ENCODE measurements around the gene GUCY1A1. TPM values are rescaled to one million over a fixed set of nuclear protein-coding genes. Genes with fewer than 3 reads are reported as not detected.
A peak's percentile ranks its signal among the peaks of the same experiment; 100 is the strongest.

GUCY1A1 gene
- total and polyA plus RNA-seq, 2 experiments from 2014 or later = not detected

- Histone ChIP-seq H4K20me1 (ENCODE audit: insufficient read depth) (no peaks in the 10 kb centered on the region), H3K9me3 (ENCODE audit: low read depth) (no peaks in the 10 kb centered on the region), H3K9me2 (ENCODE audit: insufficient read depth) (no peaks in the 10 kb centered on the region), H3K36me3 (ENCODE audit: low read depth) (no peaks in the 10 kb centered on the region), H3K79me2 (ENCODE audit: insufficient read depth) (no peaks in the 10 kb centered on the region), H3K9ac (no peak overlapping the region), H3K27me3 (replicated peaks; ENCODE audit: insufficient read depth) (no peaks in the 10 kb centered on the region), H3K4me1 (ENCODE audit: insufficient read depth) (0 out of 2 replicates have a peak, but pooled peaks cover 6% of the 10 kb centered on the region), H3K4me3 (no peak overlapping the region), H3K4me2 (ENCODE audit: unreplicated experiment) (no peak overlapping the region), H3K27ac (no peak overlapping the region), H2AFZ (no peak overlapping the region), H3F3A (ENCODE audit: insufficient read depth) (peaks cover 9% of the 10 kb centered on the region; the same call in 1 of the 2 replicates)
- WGBS, 2 experiments (ENCODE audit: low coverage in 1 of 2, low lambda C conversion rate in 2 of 2, missing lambda C conversion rate in 2 of 2) = 68 to 71% methylated on average over 5 of the region's 5 CpGs
- TF ChIP-seq EZH2phosphoT487 (IDR thresholded peaks at IDR 0.05; ENCODE audit: insufficient read depth, low read depth) (no peak), EZH2 (IDR thresholded peaks at IDR 0.05; ENCODE audit: insufficient read depth, poor library complexity, severe bottlenecking) (no peak)
- in situ Hi-C loops (cut with MboI) = no loop called here
- no peak for DNase-seq
These were observed 82.4 kb downstream of the GUCY1A1 start for GRCh38 chr4:155749041-155749440.

GRCh38 chr4:155751569-155751968 is 84.9 kb downstream of the GUCY1A1 start:
- no peaks in the 10 kb centered on the region for H3K9me2 ChIP-seq (ENCODE audit: insufficient read depth)
- no peaks in the 10 kb centered on the region for H3F3A ChIP-seq (ENCODE audit: insufficient read depth)
- H3K9ac ChIP-seq = no peak overlapping the region
- no peak overlapping the region for H3K4me2 ChIP-seq (ENCODE audit: unreplicated experiment)
- H3K27ac ChIP-seq = no peak overlapping the region
- no peak overlapping the region for H3K4me3 ChIP-seq
- no peak overlapping the region for H2AFZ ChIP-seq
- no peaks in the 10 kb centered on the region for H3K79me2 ChIP-seq (ENCODE audit: insufficient read depth)
- H3K9me3 ChIP-seq (ENCODE audit: low read depth) = no peaks in the 10 kb centered on the region
- no peaks in the 10 kb centered on the region for H3K36me3 ChIP-seq (ENCODE audit: low read depth)
- 68 to 71% methylated on average over 5 of the region's 5 CpGs for WGBS, 2 experiments (ENCODE audit: low coverage in 1 of 2, low lambda C conversion rate in 2 of 2, missing lambda C conversion rate in 2 of 2)
- in situ Hi-C loops (cut with MboI) = loop anchor here (25.0 kb wide), 1 partner anchor 111 kb away; the partner anchor contains the start of gene ASIC5
- no peak for DNase-seq
- H4K20me1 ChIP-seq (ENCODE audit: insufficient read depth) = no peaks in the 10 kb centered on the region
- H3K27me3 ChIP-seq (replicated peaks; ENCODE audit: insufficient read depth) = no peaks in the 10 kb centered on the region
- H3K4me1 ChIP-seq (ENCODE audit: insufficient read depth) = no peaks in the 10 kb centered on the region
- TF ChIP-seq EZH2 (IDR thresholded peaks at IDR 0.05; ENCODE audit: insufficient read depth, poor library complexity, severe bottlenecking) = no peak
- TF ChIP-seq EZH2phosphoT487 (IDR thresholded peaks at IDR 0.05; ENCODE audit: insufficient read depth, low read depth) = no peak

GRCh38 chr4:155757745-155758265 is 91.2 kb downstream of the GUCY1A1 start:
- no peak overlapping the region for H3K9ac ChIP-seq
- in situ Hi-C loops (cut with MboI) = loop anchor here (25.0 kb wide), 1 partner anchor 104 kb away; the partner anchor contains the start of gene ASIC5

GRCh38 chr4:155758481-155759371 is 92.1 kb downstream of the GUCY1A1 start, which contains the start of gene GUCY1B1:
Gene GUCY1B1, plus strand, starts transcription at chr4:155759021. Its CDS starts 120 bp downstream, at chr4:155759141.
- Histone ChIP-seq H4K20me1 (ENCODE audit: insufficient read depth) (no peaks in the 10 kb centered on the region), H3K4me1 (ENCODE audit: insufficient read depth) (no peaks in the 10 kb centered on the region), H3K4me3 (peak within 1 kb of the TSS; percentile 74), H3F3A (ENCODE audit: insufficient read depth) (no peaks in the 10 kb centered on the region), H3K9me2 (ENCODE audit: insufficient read depth) (no peaks in the 10 kb centered on the region), H3K4me2 (ENCODE audit: unreplicated experiment) (peak within 1 kb of the TSS; percentile 71), H3K79me2 (ENCODE audit: insufficient read depth) (no peaks in the 10 kb centered on the region), H3K27ac (no peak within 1 kb of the TSS), H3K27me3 (replicated peaks; ENCODE audit: insufficient read depth) (no peaks in the 10 kb centered on the region), H3K9me3 (ENCODE audit: low read depth) (no peaks in the 10 kb centered on the region), H3K9ac (peak within 1 kb of the TSS; percentile 42), H2AFZ (peak within 1 kb of the TSS; percentile 83), H3K36me3 (ENCODE audit: low read depth) (no peaks in the 10 kb centered on the region)
- 14 to 15% methylated on average over 50 to 51 of the region's 51 CpGs for WGBS, 2 experiments (ENCODE audit: low coverage in 1 of 2, low lambda C conversion rate in 2 of 2, missing lambda C conversion rate in 2 of 2)
- no peak for TF ChIP-seq EZH2 (IDR thresholded peaks at IDR 0.05; ENCODE audit: insufficient read depth, poor library complexity, severe bottlenecking)
- TF ChIP-seq EZH2phosphoT487 (IDR thresholded peaks at IDR 0.05; ENCODE audit: insufficient read depth, low read depth) = no peak
- in situ Hi-C loops (cut with MboI) = loop anchor here (25.0 kb wide), 1 partner anchor 104 kb away; the partner anchor contains the start of gene ASIC5
- peak; percentile 91 for DNase-seq

More at GRCh38 chr4:155757745-155758265, 91.2 kb downstream of the GUCY1A1 start:
- no peak overlapping the region for H3K27ac ChIP-seq
- no peak overlapping the region for H2AFZ ChIP-seq
- H3K9me3 ChIP-seq (ENCODE audit: low read depth) = no peaks in the 10 kb centered on the region
- H3K9me2 ChIP-seq (ENCODE audit: insufficient read depth) = no peaks in the 10 kb centered on the region
- 89 to 94% methylated on average over 1 of the region's 1 CpG for WGBS, 2 experiments (ENCODE audit: low coverage in 1 of 2, low lambda C conversion rate in 2 of 2, missing lambda C conversion rate in 2 of 2)
- no peak for DNase-seq
- TF ChIP-seq EZH2phosphoT487 (IDR thresholded peaks at IDR 0.05; ENCODE audit: insufficient read depth, low read depth) (no peak), EZH2 (IDR thresholded peaks at IDR 0.05; ENCODE audit: insufficient read depth, poor library complexity, severe bottlenecking) (no peak)
- H3K4me1 ChIP-seq (ENCODE audit: insufficient read depth) = no peaks in the 10 kb centered on the region
- H3F3A ChIP-seq (ENCODE audit: insufficient read depth) = no peaks in the 10 kb centered on the region
- H3K79me2 ChIP-seq (ENCODE audit: insufficient read depth) = no peaks in the 10 kb centered on the region
- no peaks in the 10 kb centered on the region for H3K27me3 ChIP-seq (replicated peaks; ENCODE audit: insufficient read depth)
- no peak overlapping the region for H3K4me2 ChIP-seq (ENCODE audit: unreplicated experiment)
- no peaks in the 10 kb centered on the region for H3K36me3 ChIP-seq (ENCODE audit: low read depth)
- no peak overlapping the region for H3K4me3 ChIP-seq
- H4K20me1 ChIP-seq (ENCODE audit: insufficient read depth) = no peaks in the 10 kb centered on the region

All from GM23248 (cell line).